Measurements from ENCODE around the gene JADE3.

GRCh38 chrX:46898207-46898606 lies 14.0 kb upstream of the JADE3 start:
- TF ChIP-seq YY1 (IDR thresholded peaks at IDR 0.05; ENCODE audit: insufficient read depth, insufficient read length): no peak
- TF ChIP-seq ZNF274 (IDR thresholded peaks at IDR 0.05; ENCODE audit: low read depth, low read length): no peak
